Measurements from ENCODE around the gene ADAMTSL1. TPM values are rescaled to one million over a fixed set of nuclear protein-coding genes. Genes with fewer than 3 reads are reported as not detected.

The ADAMTSL1 gene
- total RNA-seq, 1 experiment from 2014 or later, result not detected

- TF ChIP-seq MAX (IDR thresholded peaks at IDR 0.05), result no peak
Measured at GRCh38 chr9:18723366-18723765, 249.4 kb downstream of the ADAMTSL1 start (continued).

GRCh38 chr9:18726546-18726945 is 252.6 kb downstream of the ADAMTSL1 start:
- ChIA-PET CTCF (no interaction called here), POLR2A (no interaction called here), RAD21 (ENCODE audit: low non-redundant PET in 1 of 2, low total read pairs in 2 of 2, uncharacterized antibody in 2 of 2, unreplicated experiment in 2 of 2) (no interaction called here)
- H3K9me3 ChIP-seq (ENCODE audit: control insufficient read depth in 1 of 2, insufficient read depth in 1 of 2, low read depth in 1 of 2, low read length in 2 of 2), result no peaks in the 10 kb centered on the region
- no peak overlapping the region for H3K9ac ChIP-seq (ENCODE audit: low read length)
- H4K20me1 ChIP-seq (ENCODE audit: insufficient read depth), result no peaks in the 10 kb centered on the region
- TF ChIP-seq MAX (IDR thresholded peaks at IDR 0.05), result no peak
- TF ChIP-seq EZH2 (IDR thresholded peaks at IDR 0.05), result no peak
- no peak for TF ChIP-seq EZH2phosphoT487 (IDR thresholded peaks at IDR 0.05; ENCODE audit: borderline replicate concordance)
- no peak for TF ChIP-seq RAD21 (IDR thresholded peaks at IDR 0.05; ENCODE audit: low read depth)
- no peak for TF ChIP-seq ZFX (IDR thresholded peaks at IDR 0.05)
- TF ChIP-seq TCF7L2 (IDR thresholded peaks at IDR 0.05; ENCODE audit: borderline replicate concordance, extremely low read depth, insufficient read depth, insufficient read length), result no peak
- TF ChIP-seq CTCF (IDR thresholded peaks at IDR 0.05 in 2 of 3, conservative IDR thresholded peaks at IDR 0.05 in 1 of 3; ENCODE audit: borderline replicate concordance in 1 of 3, insufficient read depth in 1 of 3, low read depth in 2 of 3, low read length in 2 of 3), result no peak
- no peak for TF ChIP-seq YY1 (IDR thresholded peaks at IDR 0.05; ENCODE audit: extremely low read depth, insufficient replicate concordance, low read depth, low read length)
- TF ChIP-seq CEBPB (IDR thresholded peaks at IDR 0.05; ENCODE audit: low read depth), result no peak
- no peak for TF ChIP-seq ATF3 (IDR thresholded peaks at IDR 0.05)
- no peak for TF ChIP-seq EGR1 (IDR thresholded peaks at IDR 0.05; ENCODE audit: low read depth)
- no peak for TF ChIP-seq CBX3 (IDR thresholded peaks at IDR 0.05; ENCODE audit: low read depth)
- DNase-seq (ENCODE audit: low read depth, low spot score) (no peak), ATAC-seq (no peak)
- peaks cover 7% of the 10 kb centered on the region; the same call in 1 of the 2 replicates for H3K27me3 ChIP-seq (ENCODE audit: insufficient read depth, low read length)
- H3K27ac ChIP-seq (ENCODE audit: low read depth, low read length), result no peak overlapping the region
- H3K9me2 ChIP-seq (ENCODE audit: insufficient read depth), result no peaks in the 10 kb centered on the region
- H3K4me2 ChIP-seq (ENCODE audit: low read length), result no peak overlapping the region
- no TSS peak for BruUV-seq (replicated peaks)
- no peak overlapping the region for H2AFZ ChIP-seq (ENCODE audit: low read depth, low read length, poor library complexity, severe bottlenecking)
- no peaks in the 10 kb centered on the region for H3K79me2 ChIP-seq (ENCODE audit: insufficient read depth, low read length)
- H3K4me3 ChIP-seq (replicated peaks in 1 of 2; ENCODE audit: low read depth in 1 of 2, low read length in 2 of 2), result no peak overlapping the region
- H3K4me1 ChIP-seq (ENCODE audit: control insufficient read depth in 1 of 2, insufficient read depth in 2 of 2, low read length in 2 of 2), result no peaks in the 10 kb centered on the region
- intact Hi-C loops (cut with micrococcal nuclease), result no loop called here
- no peaks in the 10 kb centered on the region; a peak in 1 of 4 replicates for H3K36me3 ChIP-seq (ENCODE audit: control insufficient read depth in 1 of 2, insufficient read depth in 2 of 2, low read length in 2 of 2)
